ENCODE data around the gene FYN. TPM values are rescaled to one million over a fixed set of nuclear protein-coding genes. Genes with fewer than 3 reads are reported as not detected.
A peak's percentile ranks its signal among the peaks of the same experiment; 100 is the strongest.
"Not testable (repeated sequence)": the region's sequence is repeated elsewhere in the genome, so short reads cannot be mapped to it uniquely, and the experiment has no call there.

The FYN gene
- polyA plus RNA-seq, 3 donors from 2014 or later, result 358 to 488 (median 414) TPM

DNA sequence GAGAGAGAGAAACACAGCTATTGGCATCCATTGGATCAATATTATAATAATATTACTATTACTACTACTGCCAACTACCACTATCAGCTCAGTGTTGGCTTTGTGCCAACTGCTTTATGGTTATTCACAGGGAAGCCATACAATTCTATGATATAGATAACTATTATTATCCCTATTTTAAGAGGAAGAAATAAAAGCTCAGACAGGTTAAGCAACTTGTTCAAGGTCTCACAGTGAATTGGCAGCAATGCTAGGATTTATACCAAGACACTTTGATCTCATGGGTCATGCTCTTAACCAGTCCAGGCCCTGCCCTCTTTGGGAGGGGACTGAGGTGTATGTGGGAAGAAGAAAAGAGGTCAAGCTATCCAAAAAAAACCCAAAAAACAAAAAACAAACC lies 185.6 kb downstream of the FYN start:
- H3K27ac Mint-ChIP-seq, result peak overlapping the region; percentile 61 to 85 (median 72)
- peaks cover 19 to 74% (median 54%) of the 10 kb centered on the region in 3 donors for H3K36me3 Mint-ChIP-seq
- H3K4me1 Mint-ChIP-seq, result peaks cover 51 to 79% of the 10 kb centered on the region in 2 donors
- no peak for DNase-seq
- H3K4me3 Mint-ChIP-seq, result no peak overlapping the region
- peaks cover under 1 to 60% (median 26%) of the 10 kb centered on the region in 3 donors for H3K27me3 Mint-ChIP-seq (ENCODE audit: low read depth in 3 of 3)
- H3K9me3 Mint-ChIP-seq, result no peaks in the 10 kb centered on the region

DNA sequence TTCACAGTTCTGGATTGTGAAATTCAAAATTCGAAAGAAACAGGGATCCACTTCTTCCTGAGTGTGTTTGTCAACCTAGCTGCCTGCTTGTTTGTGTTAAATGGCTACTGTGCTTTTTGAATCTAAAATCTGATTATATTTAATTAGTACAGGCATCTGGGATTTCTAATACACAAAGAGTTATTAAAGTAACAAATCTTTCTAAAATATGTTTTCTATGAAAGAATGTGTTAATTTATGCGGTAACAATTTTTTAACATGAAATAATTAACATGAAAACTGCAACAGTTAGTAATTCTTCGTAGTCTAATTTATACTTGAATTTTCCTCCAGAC lies 186.4 kb downstream of the FYN start:
- H3K27ac Mint-ChIP-seq, result peak overlapping the region in 5 of 6 donors; percentile 8 to 89 (median 69)
- no peaks in the 10 kb centered on the region for H3K9me3 Mint-ChIP-seq
- peaks cover 54 to 79% of the 10 kb centered on the region in 2 donors for H3K4me1 Mint-ChIP-seq
- no peak overlapping the region for H3K4me3 Mint-ChIP-seq
- DNase-seq, result no peak
- H3K36me3 Mint-ChIP-seq, result peaks cover 23 to 74% (median 54%) of the 10 kb centered on the region in 3 donors
- peaks cover 0 to 63% (median 21%) of the 10 kb centered on the region in 3 donors for H3K27me3 Mint-ChIP-seq (ENCODE audit: low read depth in 3 of 3)

DNA sequence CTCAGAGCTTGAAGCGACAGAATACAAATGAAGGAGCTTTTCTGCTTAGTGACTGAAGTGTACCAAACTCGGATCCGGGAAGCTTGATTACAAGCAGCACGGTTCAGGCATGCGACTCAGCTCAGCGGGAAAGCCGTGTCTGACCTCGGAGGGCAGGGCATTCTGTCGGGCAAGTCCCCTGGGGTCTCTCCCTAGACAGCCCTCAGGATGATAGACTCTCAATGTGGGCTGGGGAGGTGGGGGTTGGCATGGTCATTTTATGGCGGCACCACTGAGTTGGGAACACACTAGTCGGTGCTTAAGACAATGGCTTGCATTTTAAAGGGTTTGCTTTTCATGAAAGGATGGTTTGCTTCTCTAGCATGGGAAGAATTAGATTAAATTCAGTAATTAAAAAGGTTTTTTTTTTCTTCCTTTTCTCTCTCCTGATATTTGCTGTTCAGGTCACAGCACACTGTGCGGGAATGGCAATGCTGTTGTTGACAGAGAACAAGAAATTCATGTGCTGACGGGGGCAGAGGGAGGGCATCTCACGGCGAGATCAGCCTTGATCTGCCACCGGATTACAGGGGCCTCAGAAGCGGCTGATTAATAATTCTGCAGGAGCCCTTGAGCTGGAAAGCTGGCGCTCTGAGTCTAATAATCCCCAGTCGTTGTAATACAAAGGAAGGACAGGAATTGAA lies 186.9 kb downstream of the FYN start:
- H3K9me3 Mint-ChIP-seq, result no peaks in the 10 kb centered on the region
- no peak for DNase-seq
- H3K36me3 Mint-ChIP-seq, result peaks cover 23 to 77% (median 56%) of the 10 kb centered on the region in 3 donors
- peaks cover 58 to 79% of the 10 kb centered on the region in 2 donors for H3K4me1 Mint-ChIP-seq
- peaks cover 0 to 60% (median 17%) of the 10 kb centered on the region in 3 donors for H3K27me3 Mint-ChIP-seq (ENCODE audit: low read depth in 3 of 3)
- peak overlapping the region in 4 of 6 donors; percentile 24 to 89 (median 43) for H3K27ac Mint-ChIP-seq
- H3K4me3 Mint-ChIP-seq, result no peak overlapping the region

DNA sequence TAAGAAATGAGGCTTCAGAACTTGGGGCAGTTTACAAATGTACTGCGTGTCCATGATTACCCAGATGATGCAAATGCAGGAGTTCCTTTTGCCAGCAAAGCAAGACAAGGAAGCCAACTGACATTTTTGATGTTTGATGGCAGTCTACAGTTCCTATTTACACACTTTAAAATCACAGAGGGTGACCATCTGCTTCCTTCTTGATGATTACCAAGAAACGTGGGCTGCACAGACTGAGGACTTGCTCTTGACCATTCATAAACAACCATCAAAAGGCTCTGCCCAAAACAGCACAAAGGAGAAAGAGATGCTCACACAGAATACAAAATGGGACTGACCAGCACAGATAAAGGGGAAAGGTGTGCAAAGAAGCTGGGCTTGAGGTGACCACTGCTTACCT lies 187.7 kb downstream of the FYN start:
- H3K9me3 Mint-ChIP-seq, result no peaks in the 10 kb centered on the region
- no peak for DNase-seq
- peak overlapping the region; percentile 31 to 83 (median 49) for H3K27ac Mint-ChIP-seq
- peaks cover 22 to 70% (median 50%) of the 10 kb centered on the region in 3 donors for H3K36me3 Mint-ChIP-seq
- H3K27me3 Mint-ChIP-seq (ENCODE audit: low read depth in 3 of 3), result peaks cover 0 to 55% (median 17%) of the 10 kb centered on the region in 3 donors
- H3K4me3 Mint-ChIP-seq, result peak overlapping the region in 1 of 5 donors; percentile 64
- peaks cover 59 to 78% of the 10 kb centered on the region in 2 donors for H3K4me1 Mint-ChIP-seq

DNA sequence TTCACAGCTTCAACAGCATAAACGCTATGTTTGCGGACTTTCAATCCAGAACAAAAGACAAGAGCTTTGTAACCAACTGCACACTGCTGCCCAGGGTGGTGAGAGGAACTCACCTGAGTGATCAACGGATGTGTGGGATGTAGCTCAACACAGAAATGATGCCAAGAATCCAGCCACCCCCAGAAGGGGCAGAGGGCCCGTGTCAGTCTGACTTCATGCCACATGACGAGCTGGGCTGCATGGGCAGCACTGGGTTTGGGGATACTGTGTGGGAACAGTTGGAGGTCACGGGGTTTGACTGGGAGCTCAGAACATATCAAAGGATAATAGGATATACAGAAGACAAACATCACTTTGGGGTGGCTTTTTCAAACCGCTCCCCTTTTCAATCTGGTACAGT lies 188.2 kb downstream of the FYN start:
- no peak for DNase-seq
- no peaks in the 10 kb centered on the region for H3K9me3 Mint-ChIP-seq
- H3K4me3 Mint-ChIP-seq, result peak overlapping the region in 1 of 5 donors; percentile 64
- H3K36me3 Mint-ChIP-seq, result peaks cover 19 to 69% (median 51%) of the 10 kb centered on the region in 3 donors
- H3K27ac Mint-ChIP-seq, result peak overlapping the region; percentile 31 to 86 (median 62)
- H3K27me3 Mint-ChIP-seq (ENCODE audit: low read depth in 3 of 3), result peaks cover under 1 to 55% (median 17%) of the 10 kb centered on the region in 3 donors
- peaks cover 61 to 81% of the 10 kb centered on the region in 2 donors for H3K4me1 Mint-ChIP-seq

DNA sequence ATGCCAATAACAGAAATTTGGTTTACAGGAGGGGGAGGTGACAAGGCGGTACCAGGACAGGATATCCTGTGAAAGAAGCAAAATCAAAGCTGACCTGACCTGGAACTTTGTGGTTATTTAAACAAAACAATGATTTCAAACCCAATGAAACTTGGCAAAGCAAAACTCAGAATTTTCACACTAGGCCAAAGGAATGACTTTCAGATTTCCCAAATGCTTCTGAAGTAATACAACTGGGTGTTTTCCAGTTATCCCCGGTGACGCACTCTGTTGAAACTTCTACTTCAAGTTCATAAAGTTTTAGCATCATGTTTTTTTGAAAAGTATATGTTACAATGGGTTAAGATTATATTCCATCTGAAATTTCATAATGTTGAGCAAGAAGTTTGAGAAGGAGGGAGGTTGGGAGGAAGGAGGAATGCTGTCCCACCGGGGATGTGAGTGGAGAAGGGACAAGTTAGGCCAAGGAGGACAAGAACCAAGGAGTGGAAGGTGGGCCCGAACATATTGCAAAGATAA lies 189.4 kb downstream of the FYN start:
- Mint-ChIP-seq H3K27me3 (ENCODE audit: low read depth in 3 of 3) (peaks cover 1 to 56% (median 23%) of the 10 kb centered on the region in 3 donors), H3K4me1 (peaks cover 68 to 93% of the 10 kb centered on the region in 2 donors), H3K36me3 (peaks cover 13 to 62% (median 51%) of the 10 kb centered on the region in 3 donors), H3K9me3 (no peaks in the 10 kb centered on the region), H3K27ac (peak overlapping the region; percentile 16 to 87 (median 84)), H3K4me3 (peak overlapping the region; percentile 36 to 75 (median 61))
- peak; percentile 41 to 46 (median 43) for DNase-seq

DNA sequence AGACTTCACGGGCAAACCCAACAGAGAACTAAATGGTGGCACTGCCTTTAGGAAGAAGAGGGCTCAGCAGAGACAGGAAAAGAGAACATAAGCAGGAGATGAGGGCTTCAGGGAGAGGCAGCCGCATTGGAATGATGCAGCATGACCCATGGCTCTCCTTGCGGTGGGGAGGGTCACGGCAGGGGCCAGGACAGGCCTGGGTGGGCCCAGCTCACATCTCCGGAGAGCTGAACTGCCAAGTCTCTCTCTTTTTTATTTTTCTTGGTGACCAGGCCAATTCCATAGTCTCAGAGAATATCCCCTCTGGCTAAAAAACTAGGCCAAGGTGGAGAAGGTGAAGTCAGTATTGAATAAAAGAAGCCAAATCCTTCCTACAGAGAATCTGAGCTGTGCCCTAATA lies 190.1 kb downstream of the FYN start:
- Mint-ChIP-seq H3K36me3 (peaks cover 12 to 65% (median 51%) of the 10 kb centered on the region in 3 donors), H3K9me3 (no peaks in the 10 kb centered on the region), H3K27me3 (ENCODE audit: low read depth in 3 of 3) (peaks cover 1 to 61% (median 27%) of the 10 kb centered on the region in 3 donors), H3K4me1 (peaks cover 73 to 93% of the 10 kb centered on the region in 2 donors), H3K27ac (peak overlapping the region; percentile 27 to 86 (median 68)), H3K4me3 (peak overlapping the region; percentile 36 to 75 (median 61))
- DNase-seq, result no peak

DNA sequence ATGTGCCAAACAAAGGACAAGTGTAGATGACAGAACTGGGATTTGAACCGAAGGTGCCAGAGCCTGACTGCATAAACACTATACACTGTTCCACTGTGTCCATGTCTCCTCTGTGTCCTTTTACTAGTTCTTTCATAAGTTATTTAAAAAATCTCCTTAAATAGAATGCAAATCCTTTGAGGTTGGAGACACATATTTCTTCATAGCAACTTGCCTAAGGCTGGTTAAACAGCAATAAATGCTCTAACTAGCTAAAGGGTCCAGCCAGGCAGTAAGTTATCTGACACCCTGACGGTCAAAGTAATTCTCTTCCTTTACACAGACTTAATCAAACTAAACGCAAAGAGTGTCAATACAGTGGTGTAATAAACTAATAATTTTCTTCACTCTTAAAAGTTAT lies 191.4 kb downstream of the FYN start:
- H3K36me3 Mint-ChIP-seq, result peaks cover 7 to 57% (median 42%) of the 10 kb centered on the region in 3 donors
- H3K4me1 Mint-ChIP-seq, result peaks cover 67 to 91% of the 10 kb centered on the region in 2 donors
- peak overlapping the region in 2 of 5 donors; percentile 14 to 16 for H3K4me3 Mint-ChIP-seq
- peaks cover 1 to 60% (median 27%) of the 10 kb centered on the region in 3 donors for H3K27me3 Mint-ChIP-seq (ENCODE audit: low read depth in 3 of 3)
- H3K9me3 Mint-ChIP-seq, result no peaks in the 10 kb centered on the region
- peak overlapping the region in 4 of 6 donors; percentile 47 to 83 (median 56) for H3K27ac Mint-ChIP-seq
- no peak for DNase-seq

DNA sequence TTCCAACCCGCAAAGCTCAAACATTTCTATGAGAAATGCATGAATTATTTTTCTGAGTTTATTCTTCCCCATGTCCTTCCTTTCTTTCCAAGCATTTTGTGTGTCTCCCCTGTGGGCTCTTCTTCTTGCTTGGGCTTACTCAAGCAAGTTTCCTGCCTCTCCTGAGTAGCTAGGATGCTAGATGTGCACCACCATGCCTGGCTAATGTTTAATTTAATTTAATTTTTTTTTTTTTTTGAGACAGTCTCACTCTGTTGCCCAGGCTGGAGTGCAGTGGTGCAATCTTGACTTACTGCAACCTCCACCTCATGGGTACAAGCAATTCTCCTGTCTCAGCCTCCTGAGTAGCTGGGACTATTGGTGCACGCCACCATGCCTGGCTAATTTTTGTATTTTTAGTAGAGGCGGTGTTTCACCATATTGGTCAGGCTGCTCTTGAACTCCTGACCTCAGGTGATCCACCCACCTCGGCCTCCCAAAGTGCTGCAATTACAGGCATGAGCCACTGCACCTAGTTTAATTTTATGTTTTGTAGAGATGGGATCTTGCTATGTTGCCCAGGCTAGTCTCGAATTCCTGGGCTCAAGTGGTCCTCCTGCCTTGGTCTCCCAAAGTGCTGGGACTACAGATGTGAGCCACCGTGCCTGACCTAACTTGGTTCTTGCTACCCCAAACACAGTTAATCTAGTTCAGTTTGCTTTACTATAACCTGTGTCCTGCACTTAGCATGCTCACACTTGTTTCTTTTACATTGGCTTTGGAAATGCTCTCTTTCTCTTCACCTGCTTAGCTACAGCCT lies 192.2 kb downstream of the FYN start:
- Mint-ChIP-seq H3K4me1 (peaks cover 64 to 90% of the 10 kb centered on the region in 2 donors), H3K36me3 (peaks cover 7 to 56% (median 42%) of the 10 kb centered on the region in 3 donors), H3K27me3 (ENCODE audit: low read depth in 3 of 3) (peaks cover 1 to 60% (median 27%) of the 10 kb centered on the region in 3 donors)

DNA sequence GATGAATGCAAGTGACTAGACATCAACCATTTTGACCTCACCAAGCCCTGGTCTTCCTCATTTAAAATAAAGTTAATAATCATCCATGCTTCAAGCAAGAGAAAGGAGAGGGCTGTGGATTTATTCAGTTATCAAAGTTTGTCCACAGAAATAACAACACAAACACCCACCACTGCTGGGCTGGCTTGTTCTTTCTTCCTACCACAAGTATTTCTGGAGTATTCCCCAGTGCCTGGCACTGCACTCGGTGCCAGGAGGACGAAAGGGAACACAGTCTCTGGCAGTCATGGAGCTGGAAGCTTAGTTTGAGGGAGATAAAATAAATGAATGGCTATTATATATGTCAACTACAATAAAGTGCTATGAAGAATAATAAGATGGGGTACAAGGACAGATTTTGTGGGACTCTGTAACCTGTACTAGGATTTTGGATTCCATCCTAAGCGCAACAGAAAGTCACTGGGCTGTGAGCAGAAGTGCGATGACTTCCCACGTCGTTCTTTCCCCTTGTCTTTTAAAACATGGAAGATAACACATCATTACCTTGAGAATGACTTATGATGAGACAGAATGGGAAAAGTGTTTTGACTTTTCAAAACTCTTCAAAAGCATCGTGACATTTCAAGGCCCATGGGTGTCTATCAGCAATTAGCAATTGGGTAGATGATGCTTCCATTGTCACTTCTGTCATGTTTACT lies 193.1 kb downstream of the FYN start:
- no peak overlapping the region for H3K4me3 Mint-ChIP-seq
- H3K4me1 Mint-ChIP-seq, result peaks cover 58 to 87% of the 10 kb centered on the region in 2 donors
- no peak for DNase-seq
- H3K36me3 Mint-ChIP-seq, result peaks cover 3 to 49% (median 38%) of the 10 kb centered on the region in 3 donors
- peak overlapping the region in 3 of 6 donors; percentile 34 to 85 (median 84) for H3K27ac Mint-ChIP-seq
- H3K27me3 Mint-ChIP-seq (ENCODE audit: low read depth in 3 of 3), result peaks cover 1 to 55% (median 21%) of the 10 kb centered on the region in 3 donors
- H3K9me3 Mint-ChIP-seq, result no peaks in the 10 kb centered on the region

More for the DNA sequence above, 192.2 kb downstream of the FYN start:
- peak overlapping the region; percentile 25 to 73 (median 42) for H3K27ac Mint-ChIP-seq
- peak overlapping the region in 1 of 5 donors; percentile 30 for H3K4me3 Mint-ChIP-seq
- H3K9me3 Mint-ChIP-seq, DNase-seq: not testable (repeated sequence)

DNA sequence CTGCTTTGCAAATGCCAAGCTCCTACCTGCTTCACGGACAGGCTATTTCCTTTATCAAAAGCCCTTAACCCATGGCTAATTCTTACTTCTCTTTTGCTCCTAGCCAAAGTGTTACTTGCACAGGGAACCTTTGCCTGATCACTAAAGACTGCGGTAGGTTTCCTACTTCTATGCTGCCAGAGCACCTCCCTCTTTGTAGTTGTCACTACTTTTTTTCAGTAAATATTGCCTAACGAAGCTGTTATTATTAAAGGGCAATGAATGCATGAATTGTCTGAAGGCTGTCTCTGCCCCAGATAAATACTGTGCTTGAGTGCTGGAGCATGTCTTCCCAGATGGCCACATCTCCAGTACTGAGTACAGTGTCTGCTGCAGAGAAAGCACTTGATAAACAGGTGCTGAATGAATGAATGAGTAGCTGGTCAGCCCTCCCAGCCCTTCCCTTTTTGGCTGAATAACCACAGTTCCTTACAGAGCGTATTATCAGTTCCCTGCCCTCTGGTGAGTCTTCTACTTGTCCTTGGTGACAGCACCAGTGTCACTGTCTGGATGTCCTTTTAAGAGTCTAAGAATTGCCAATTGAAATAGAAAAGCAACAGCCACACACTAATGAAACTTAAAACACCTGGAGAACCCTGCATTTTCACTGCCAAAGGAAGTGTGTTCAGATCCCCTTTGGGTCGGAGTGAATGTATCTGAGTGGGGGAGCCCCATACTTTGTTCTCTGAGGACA lies 194.0 kb downstream of the FYN start:
- peaks cover 56 to 87% of the 10 kb centered on the region in 2 donors for H3K4me1 Mint-ChIP-seq
- no peak for DNase-seq
- no peaks in the 10 kb centered on the region for H3K9me3 Mint-ChIP-seq
- H3K36me3 Mint-ChIP-seq, result peaks cover 6 to 48% (median 45%) of the 10 kb centered on the region in 3 donors
- H3K27me3 Mint-ChIP-seq (ENCODE audit: low read depth in 3 of 3), result peaks cover 1 to 56% (median 18%) of the 10 kb centered on the region in 3 donors
- H3K27ac Mint-ChIP-seq, result peak overlapping the region; percentile 56 to 85 (median 68)
- H3K4me3 Mint-ChIP-seq, result no peak overlapping the region

DNA sequence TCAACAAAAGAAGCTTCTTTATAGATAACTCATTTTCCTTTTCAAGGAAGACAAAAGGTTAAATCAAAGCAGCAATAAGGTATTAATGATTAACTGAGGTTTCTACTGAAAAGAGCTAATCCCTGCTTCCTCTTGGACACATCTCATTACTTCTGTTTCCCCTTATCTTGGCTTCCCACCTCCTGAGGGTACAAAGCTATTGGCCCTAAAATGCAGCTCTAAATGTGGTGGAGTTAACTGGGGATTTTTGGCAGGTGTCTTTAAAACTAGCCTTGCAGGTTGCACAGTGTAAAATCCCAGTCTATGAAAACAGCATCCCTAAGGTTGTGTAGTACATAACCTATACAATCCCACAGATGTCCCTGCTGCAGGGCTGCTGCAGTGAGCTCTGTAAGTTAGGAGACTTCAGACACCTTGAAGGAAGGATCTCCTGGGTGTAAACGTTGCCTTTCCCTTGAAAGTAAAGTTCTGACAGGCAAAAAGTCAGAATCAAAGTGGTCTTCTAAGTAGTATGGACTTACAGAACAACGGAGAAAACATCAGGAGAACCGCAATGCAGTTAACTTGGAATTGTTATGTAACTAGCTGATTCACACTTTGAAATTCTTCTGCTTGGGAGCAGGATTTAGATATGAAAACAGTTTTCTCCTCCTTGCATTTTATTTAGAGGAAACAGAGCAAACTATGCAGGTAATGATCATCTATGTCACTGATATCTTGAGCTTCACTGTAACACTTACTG lies 195.8 kb downstream of the FYN start:
- H3K9me3 Mint-ChIP-seq, result no peaks in the 10 kb centered on the region
- H3K27me3 Mint-ChIP-seq (ENCODE audit: low read depth in 3 of 3), result peaks cover 1 to 59% (median 21%) of the 10 kb centered on the region in 3 donors
- peaks cover 9 to 55% (median 48%) of the 10 kb centered on the region in 3 donors for H3K36me3 Mint-ChIP-seq
- no peak overlapping the region for H3K4me3 Mint-ChIP-seq
- peaks cover 41 to 84% of the 10 kb centered on the region in 2 donors for H3K4me1 Mint-ChIP-seq
- no peak for DNase-seq
- H3K27ac Mint-ChIP-seq, result peak overlapping the region in 5 of 6 donors; percentile 16 to 85 (median 40)
